Pons (tissue), 1 donor: ENCODE results near the gene ALDH1L1.

Experiments used
- DNase-seq: peaks from one replicate; pipeline ENCODE4 v3.0.0-alpha.2; 2016; ENCODE audit warnings: low spot score

Gene ALDH1L1

GRCh38 chr3:126194713-126195305 is 14.4 kb upstream of the ALDH1L1 start:
- DNase-seq, result no peak

GRCh38 chr3:126191246-126191645 is 10.9 kb upstream of the ALDH1L1 start:
- no peak for DNase-seq

GRCh38 chr3:126187920-126188319 is 7.5 kb upstream of the ALDH1L1 start:
- no peak for DNase-seq

GRCh38 chr3:126186749-126187148 is 6.4 kb upstream of the ALDH1L1 start:
- DNase-seq, result no peak

GRCh38 chr3:126186271-126186670 is 5.9 kb upstream of the ALDH1L1 start:
- no peak for DNase-seq

GRCh38 chr3:126184465-126185000 is 4.1 kb upstream of the ALDH1L1 start:
- no peak for DNase-seq

GRCh38 chr3:126181398-126181725 is 976 bp upstream of the ALDH1L1 start:
- DNase-seq, result no peak

GRCh38 chr3:126179825-126180476 is 435 bp downstream of the ALDH1L1 start:
- DNase-seq, result peak; percentile 17

GRCh38 chr3:126170073-126170777 is 10.2 kb downstream of the ALDH1L1 start:
- no peak for DNase-seq

GRCh38 chr3:126167566-126167965 is 12.8 kb downstream of the ALDH1L1 start:
- DNase-seq, result no peak

GRCh38 chr3:126166009-126166408 is 14.4 kb downstream of the ALDH1L1 start:
- no peak for DNase-seq

GRCh38 chr3:126161309-126161708 is 19.1 kb downstream of the ALDH1L1 start:
- DNase-seq, result no peak

- DNase-seq, result no peak
Observed at GRCh38 chr3:126160243-126161210, 19.9 kb downstream of the ALDH1L1 start.

GRCh38 chr3:126159476-126159875 is 20.9 kb downstream of the ALDH1L1 start:
- DNase-seq, result no peak

- no peak for DNase-seq
Observed at GRCh38 chr3:126158912-126159454, 21.4 kb downstream of the ALDH1L1 start.

GRCh38 chr3:126158016-126158911 is 22.1 kb downstream of the ALDH1L1 start:
- DNase-seq, result no peak

GRCh38 chr3:126157083-126157768 is 23.2 kb downstream of the ALDH1L1 start:
- DNase-seq, result no peak

GRCh38 chr3:126156468-126156867 is 23.9 kb downstream of the ALDH1L1 start:
- no peak for DNase-seq

GRCh38 chr3:126155819-126156218 is 24.6 kb downstream of the ALDH1L1 start:
- no peak for DNase-seq

GRCh38 chr3:126155280-126155640 is 25.1 kb downstream of the ALDH1L1 start:
- DNase-seq, result no peak
